HCT116 (cell line): ENCODE results near the gene PHYH.

Source experiments
- EGR1 ChIP-seq: IDR thresholded peaks from 2 replicates; pipeline ENCODE4 v1.6.1; 2012; ENCODE audit warnings: low read depth
- EZH2 ChIP-seq: fragments of 200-600 bp; sonication (generic); IDR thresholded peaks from 2 replicates; pipeline ENCODE4 v1.6.1; 2017; ENCODE audit warnings: antibody characterized with exemption, mixed run types
- JUND ChIP-seq: IDR thresholded peaks from 2 replicates; pipeline ENCODE4 v1.6.1; 2012
- POLR2A ChIP-seq: IDR thresholded peaks from 2 replicates; pipeline ENCODE4 v1.7.0; 2011; ENCODE audit warnings: borderline replicate concordance; ENCODE audit not compliant: insufficient read depth, insufficient read length; ENCODE audit errors: extremely low read depth
- RAD21 ChIP-seq: IDR thresholded peaks from 2 replicates; pipeline ENCODE4 v1.6.1; 2012; ENCODE audit warnings: low read depth, mild to moderate bottlenecking
- YY1 ChIP-seq: IDR thresholded peaks from 2 replicates; pipeline ENCODE4 v1.6.1; 2011; ENCODE audit warnings: low read length, low read depth, moderate library complexity, mild to moderate bottlenecking; ENCODE audit not compliant: insufficient replicate concordance; ENCODE audit errors: extremely low read depth
- ZNF274 ChIP-seq: fragments of 200-500 bp; sonication (Bioruptor generic); IDR thresholded peaks from 2 replicates; pipeline ENCODE4 v1.6.1; 2014; ENCODE audit warnings: mild to moderate bottlenecking, low read depth, low read length, inconsistent platforms
- TF ChIP-seq, protein P1 (sequence below), 3 experiments: fragments of 200-600 bp in 1 of 3; sonication (generic) in 1 of 3; IDR thresholded peaks in 2 of 3; conservative IDR thresholded peaks in 1 of 3; 2 replicates each; pipeline ENCODE4 v1.5.1; 2012 to 2017; ENCODE audit warnings: low read depth in 2 of 3, low read length in 2 of 3, antibody characterized with exemption in 1 of 3, borderline replicate concordance in 1 of 3, control low read depth in 1 of 3, mild to moderate bottlenecking in 1 of 3, mixed read lengths in 1 of 3, mixed run types in 1 of 3, moderate library complexity in 1 of 3; ENCODE audit not compliant: insufficient read depth in 1 of 3

DNA sequence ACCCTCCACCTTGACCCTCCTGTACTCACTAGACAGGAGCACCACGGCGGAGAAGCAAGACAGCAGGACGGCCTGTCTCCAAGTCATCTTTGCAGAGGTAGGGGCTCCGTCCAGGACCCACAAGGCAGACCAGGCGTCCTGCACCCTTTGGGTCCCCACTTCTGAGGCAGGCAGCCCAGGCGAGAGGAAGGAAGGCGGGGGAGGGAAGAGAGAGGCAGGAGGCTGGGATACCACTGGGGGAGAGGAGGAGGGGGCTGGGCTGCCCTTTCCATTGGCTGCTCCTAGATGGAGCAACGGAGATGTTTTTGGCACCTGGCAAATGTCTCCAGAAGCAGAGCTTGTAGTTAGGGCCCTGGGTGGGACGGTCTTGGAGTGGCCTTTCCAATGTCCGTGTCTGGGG is 65.7 kb downstream of the PHYH start, which contains the start of gene UCMA:
- TF ChIP-seq RAD21 (no peak), EGR1 (no peak), EZH2 (no peak), POLR2A (no peak), ZNF274 (no peak), JUND (no peak), YY1 (no peak)
- TF ChIP-seq, protein P1, sequence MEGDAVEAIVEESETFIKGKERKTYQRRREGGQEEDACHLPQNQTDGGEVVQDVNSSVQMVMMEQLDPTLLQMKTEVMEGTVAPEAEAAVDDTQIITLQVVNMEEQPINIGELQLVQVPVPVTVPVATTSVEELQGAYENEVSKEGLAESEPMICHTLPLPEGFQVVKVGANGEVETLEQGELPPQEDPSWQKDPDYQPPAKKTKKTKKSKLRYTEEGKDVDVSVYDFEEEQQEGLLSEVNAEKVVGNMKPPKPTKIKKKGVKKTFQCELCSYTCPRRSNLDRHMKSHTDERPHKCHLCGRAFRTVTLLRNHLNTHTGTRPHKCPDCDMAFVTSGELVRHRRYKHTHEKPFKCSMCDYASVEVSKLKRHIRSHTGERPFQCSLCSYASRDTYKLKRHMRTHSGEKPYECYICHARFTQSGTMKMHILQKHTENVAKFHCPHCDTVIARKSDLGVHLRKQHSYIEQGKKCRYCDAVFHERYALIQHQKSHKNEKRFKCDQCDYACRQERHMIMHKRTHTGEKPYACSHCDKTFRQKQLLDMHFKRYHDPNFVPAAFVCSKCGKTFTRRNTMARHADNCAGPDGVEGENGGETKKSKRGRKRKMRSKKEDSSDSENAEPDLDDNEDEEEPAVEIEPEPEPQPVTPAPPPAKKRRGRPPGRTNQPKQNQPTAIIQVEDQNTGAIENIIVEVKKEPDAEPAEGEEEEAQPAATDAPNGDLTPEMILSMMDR (IDR thresholded peaks at IDR 0.05 in 2 of 3, conservative IDR thresholded peaks at IDR 0.05 in 1 of 3; ENCODE audit: borderline replicate concordance in 1 of 3, insufficient read depth in 1 of 3, low read depth in 2 of 3, low read length in 2 of 3) = no peak
